ENCODE measurements around the gene MOB1B.

GRCh38 chr4:70895811-70896491 lies 6.2 kb upstream of the MOB1B start:
- TF ChIP-seq POLR2A (IDR thresholded peaks at IDR 0.05) (no peak), EP300 (IDR thresholded peaks at IDR 0.05) (no peak)
- TF ChIP-seq, protein P1, sequence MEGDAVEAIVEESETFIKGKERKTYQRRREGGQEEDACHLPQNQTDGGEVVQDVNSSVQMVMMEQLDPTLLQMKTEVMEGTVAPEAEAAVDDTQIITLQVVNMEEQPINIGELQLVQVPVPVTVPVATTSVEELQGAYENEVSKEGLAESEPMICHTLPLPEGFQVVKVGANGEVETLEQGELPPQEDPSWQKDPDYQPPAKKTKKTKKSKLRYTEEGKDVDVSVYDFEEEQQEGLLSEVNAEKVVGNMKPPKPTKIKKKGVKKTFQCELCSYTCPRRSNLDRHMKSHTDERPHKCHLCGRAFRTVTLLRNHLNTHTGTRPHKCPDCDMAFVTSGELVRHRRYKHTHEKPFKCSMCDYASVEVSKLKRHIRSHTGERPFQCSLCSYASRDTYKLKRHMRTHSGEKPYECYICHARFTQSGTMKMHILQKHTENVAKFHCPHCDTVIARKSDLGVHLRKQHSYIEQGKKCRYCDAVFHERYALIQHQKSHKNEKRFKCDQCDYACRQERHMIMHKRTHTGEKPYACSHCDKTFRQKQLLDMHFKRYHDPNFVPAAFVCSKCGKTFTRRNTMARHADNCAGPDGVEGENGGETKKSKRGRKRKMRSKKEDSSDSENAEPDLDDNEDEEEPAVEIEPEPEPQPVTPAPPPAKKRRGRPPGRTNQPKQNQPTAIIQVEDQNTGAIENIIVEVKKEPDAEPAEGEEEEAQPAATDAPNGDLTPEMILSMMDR (IDR thresholded peaks at IDR 0.05), result no peak
